Upper lobe of right lung (tissue), 1 donor: ENCODE measurements around the gene DPP3. TPM values are rescaled to one million over a fixed set of nuclear protein-coding genes. Genes with fewer than 3 reads are reported as not detected.
A peak's percentile ranks its signal among the peaks of the same experiment; 100 is the strongest.

Experiments
- ATAC-seq: fragments of 200-7000 bp; cut with Tn5 transposase; one replicate; pipeline ENCODE4 v1.9.1; 2020; ENCODE audit warnings: mild to moderate bottlenecking, moderate library complexity
- DNase-seq: peaks from one replicate; pipeline ENCODE4 v3.0.0-alpha.2; 2020
- H3K27ac ChIP-seq: fragments of 200-600 bp; one replicate; pipeline ENCODE4 v1.8.0; 2022
- H3K27me3 ChIP-seq: fragments of 200-600 bp; one replicate; pipeline ENCODE4 v1.8.0; 2022; ENCODE audit warnings: mild to moderate bottlenecking
- H3K36me3 ChIP-seq: fragments of 200-600 bp; one replicate; pipeline ENCODE4 v1.8.0; 2022
- H3K4me1 ChIP-seq: fragments of 200-600 bp; one replicate; pipeline ENCODE4 v1.8.0; 2022
- H3K4me3 ChIP-seq: fragments of 200-600 bp; one replicate; pipeline ENCODE4 v1.8.0; 2022; ENCODE audit warnings: mild to moderate bottlenecking
- H3K9me3 ChIP-seq: fragments of 200-600 bp; one replicate; pipeline ENCODE4 v1.8.0; 2022
- CTCF ChIP-seq: fragments of 200-600 bp; IDR thresholded peaks from one replicate; pipeline ENCODE4 v1.8.0; 2022; ENCODE audit warnings: antibody characterized with exemption
- intact Hi-C: fragments of 100-400 bp; cut with DNase I; formaldehyde crosslinking; loops from one replicate; pipeline ENCODE4 v1.11.0; 2022
- total RNA-seq: library from RNA; stranded (reverse); fragmentation: NEBNext Ultra II Directional; extraction: Animal tissue kit (Norgen Biotek cat#: 25700); gene quantifications from one replicate; pipeline ENCODE4 v1.2.1, GENCODE V29; 2021
- donor health status: DM: no; HTN: yes; CAD: no; lungs with severe emphysema.

Gene DPP3
- total RNA-seq, 1 donor from 2014 or later, result 31.9 TPM

DNA sequence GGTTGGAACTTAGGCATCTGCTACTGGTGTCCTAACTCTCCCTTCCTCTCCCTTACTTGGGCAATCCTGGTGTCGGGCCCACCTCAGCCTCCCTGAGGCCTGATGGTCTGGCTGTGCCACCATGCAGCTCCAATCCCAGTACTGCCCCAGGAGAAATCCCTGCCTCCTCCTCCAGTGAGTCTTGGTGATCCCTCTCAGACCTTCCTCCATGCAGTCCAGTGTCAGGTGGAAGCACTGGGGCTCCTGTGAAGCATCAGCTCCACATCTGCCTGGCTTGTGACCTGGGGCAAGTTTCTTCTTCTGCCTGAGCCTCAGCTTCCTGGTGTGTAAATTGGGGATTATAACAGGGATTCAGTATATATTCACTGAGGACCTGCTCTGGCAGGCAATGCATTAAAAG, 15.3 kb upstream of the DPP3 start:
- H3K27me3 ChIP-seq, result no peaks in the 10 kb centered on the region
- DNase-seq (no peak), ATAC-seq (no peak)
- H3K4me1 ChIP-seq, result peaks cover 10% of the 10 kb centered on the region
- H3K9me3 ChIP-seq, result no peaks in the 10 kb centered on the region
- no peaks in the 10 kb centered on the region for H3K36me3 ChIP-seq
- no peak overlapping the region for H3K4me3 ChIP-seq
- H3K27ac ChIP-seq, result no peak overlapping the region
- intact Hi-C loops, result no loop called here
- TF ChIP-seq CTCF, result no peak

DNA sequence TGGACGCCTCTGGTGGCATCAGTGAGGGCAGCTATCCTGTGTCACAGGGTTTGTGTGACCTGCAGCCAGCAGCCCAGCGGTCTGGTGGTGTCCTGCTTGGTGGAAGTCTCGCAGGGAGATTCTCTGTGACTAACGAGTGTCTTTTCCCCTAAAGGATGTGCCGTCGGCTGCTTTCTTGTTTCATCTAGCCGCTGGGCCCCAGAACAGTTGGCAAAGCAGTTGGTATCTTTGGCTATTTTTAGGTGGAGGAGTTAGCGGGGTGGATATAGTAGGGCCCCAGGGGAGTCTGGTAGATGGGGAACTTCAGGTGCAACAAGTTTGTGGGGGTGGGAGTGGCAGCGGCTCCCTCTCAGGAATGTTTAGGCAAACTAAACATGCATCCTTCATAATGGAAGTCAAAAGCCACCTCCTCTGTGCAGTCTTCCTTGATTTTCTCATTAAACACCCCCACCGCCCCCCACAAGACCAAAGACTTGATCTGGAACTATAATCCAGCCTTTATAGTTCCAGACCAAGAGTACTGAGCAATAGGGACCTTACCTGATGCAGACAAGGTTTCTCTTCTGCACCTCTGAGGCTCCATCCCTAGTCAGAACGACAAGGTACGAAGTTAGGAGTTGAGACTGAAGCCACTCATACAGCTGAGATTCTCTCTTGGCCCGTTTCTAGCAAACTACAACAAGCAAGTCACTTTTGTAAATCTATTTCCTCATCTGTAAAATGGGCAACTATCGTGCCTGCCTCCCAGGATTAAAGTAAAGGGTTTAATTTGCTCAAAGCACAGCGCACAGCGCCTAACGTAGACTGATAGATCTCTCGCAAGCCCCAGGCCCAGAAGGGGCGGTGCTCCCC, 14.6 kb upstream of the DPP3 start:
- peaks cover 10% of the 10 kb centered on the region for H3K4me1 ChIP-seq
- ATAC-seq (no peak), DNase-seq (no peak)
- TF ChIP-seq CTCF, result no peak
- H3K27ac ChIP-seq, result no peak overlapping the region
- no peaks in the 10 kb centered on the region for H3K36me3 ChIP-seq
- intact Hi-C loops, result no loop called here
- H3K9me3 ChIP-seq, result no peaks in the 10 kb centered on the region
- peak overlapping the region; percentile 57 for H3K4me3 ChIP-seq
- H3K27me3 ChIP-seq, result no peaks in the 10 kb centered on the region

GRCh38 chr11:66466225-66467033, 13.8 kb upstream of the DPP3 start, which contains the start of gene PELI3:
TSS of gene PELI3 (plus strand) at chr11:66466905. CDS start at chr11:66468129, 1,224 bp downstream.
- intact Hi-C loops, result no loop called here
- Histone ChIP-seq H3K27ac (peak within 1 kb of the TSS; percentile 66), H3K27me3 (no peaks in the 10 kb centered on the region), H3K4me1 (peaks cover 10% of the 10 kb centered on the region), H3K36me3 (no peaks in the 10 kb centered on the region), H3K9me3 (no peaks in the 10 kb centered on the region), H3K4me3 (peak within 1 kb of the TSS; percentile 57)
- TF ChIP-seq CTCF, result no peak
- ATAC-seq (peak; percentile 98), DNase-seq (peak; percentile 96)

GRCh38 chr11:66467034-66467659, 13.1 kb upstream of the DPP3 start:
- intact Hi-C loops, result no loop called here

More at GRCh38 chr11:66467034-66467659, 13.1 kb upstream of the DPP3 start:
- Histone ChIP-seq H3K4me1 (peaks cover 10% of the 10 kb centered on the region), H3K27ac (peak overlapping the region; percentile 6), H3K9me3 (no peaks in the 10 kb centered on the region), H3K36me3 (peaks cover under 1% of the 10 kb centered on the region), H3K27me3 (no peaks in the 10 kb centered on the region), H3K4me3 (peak overlapping the region; percentile 57)
- TF ChIP-seq CTCF, result peak; percentile 37
- DNase-seq (no peak), ATAC-seq (peak; percentile 43)
